Ecto neural progenitor cell (in vitro differentiated cells): Measurements from ENCODE around the gene CS.

Experiments
- DNase-seq: peaks from one replicate; pipeline ENCODE4 v3.0.0-alpha.2; 2018; ENCODE audit warnings: low spot score

CS gene

GRCh38 chr12:56247923-56248322, 52.2 kb downstream of the CS start:
- no peak for DNase-seq

GRCh38 chr12:56244494-56244893, 55.6 kb downstream of the CS start:
- no peak for DNase-seq

GRCh38 chr12:56243731-56244181, 56.4 kb downstream of the CS start:
- no peak for DNase-seq

GRCh38 chr12:56242986-56243385, 57.1 kb downstream of the CS start:
- DNase-seq = no peak

GRCh38 chr12:56241424-56242303, 58.5 kb downstream of the CS start:
- no peak for DNase-seq

GRCh38 chr12:56237552-56237951, 62.6 kb downstream of the CS start:
- DNase-seq = no peak

GRCh38 chr12:56236985-56237384, 63.1 kb downstream of the CS start:
- no peak for DNase-seq

- DNase-seq = no peak
Observed at GRCh38 chr12:56236091-56236490, 64.0 kb downstream of the CS start.

GRCh38 chr12:56234746-56235436, 65.2 kb downstream of the CS start:
- no peak for DNase-seq

GRCh38 chr12:56231184-56231582, 68.9 kb downstream of the CS start:
- DNase-seq = no peak

- no peak for DNase-seq
Observed at GRCh38 chr12:56230432-56231183, 69.5 kb downstream of the CS start.

- no peak for DNase-seq
Observed at GRCh38 chr12:56229916-56230431, 70.2 kb downstream of the CS start, which contains the start of gene SLC39A5. Gene SLC39A5, plus strand, starts transcription at chr12:56230051. Its CDS starts 1,224 bp downstream, at chr12:56231275.

- DNase-seq = no peak
Observed at GRCh38 chr12:56229082-56229481, 71.0 kb downstream of the CS start.

- no peak for DNase-seq
Observed at GRCh38 chr12:56224954-56225353, 75.2 kb downstream of the CS start.

GRCh38 chr12:56224102-56224701, 75.9 kb downstream of the CS start, which contains the start of gene NABP2:
Gene NABP2, plus strand, starts transcription at chr12:56224342. Its CDS starts 515 bp downstream, at chr12:56224857.
- peak; percentile 100 for DNase-seq

GRCh38 chr12:56223571-56224101, 76.5 kb downstream of the CS start:
- DNase-seq = no peak

- DNase-seq = no peak
Observed at GRCh38 chr12:56222531-56222895, 77.6 kb downstream of the CS start.

- DNase-seq = peak; percentile 99
Observed at GRCh38 chr12:56221757-56222530, 78.2 kb downstream of the CS start, which contains the start of gene RNF41. Gene RNF41, minus strand, starts transcription at chr12:56221922. Its CDS starts 7,875 bp downstream, at chr12:56214047.
